Pancreas (tissue), 10 donors: ENCODE results near the gene CTIF. TPM values are rescaled to one million over a fixed set of nuclear protein-coding genes. Genes with fewer than 3 reads are reported as not detected.

Experiments used
- ATAC-seq, 4 donors: fragments of 200-7000 bp; cut with Tn5 transposase; one replicate each; pipeline versions ENCODE4 v1.8.0 to v1.9.1; 2020; ENCODE audit warnings: mild to moderate bottlenecking in 4 of 4, moderate library complexity in 4 of 4
- DNase-seq, 6 donors: peaks; one replicate each; pipeline ENCODE4 v3.0.0-alpha.2; 2020
- FAIRE-seq: peaks from 2 replicates; lab custom pipeline; 2012; peaks lifted over from hg19 to GRCh38; lab: Jason Lieb, UNC
- H3K27ac ChIP-seq, 4 donors: fragments of 200-600 bp; sonication (generic); 1 replicate in 3 of 4; 2 replicates in 1 of 4; pipeline versions ENCODE4 v1.5.0 to v1.8.0; 2020
- H3K27me3 ChIP-seq, 4 donors: fragments of 200-600 bp; one replicate each; pipeline ENCODE4 v1.8.0; 2021
- H3K36me3 ChIP-seq, 3 donors: fragments of 200-600 bp; sonication (generic) in 1 of 3; one replicate each; pipeline versions ENCODE4 v1.5.0 to v1.8.0; 2020 to 2021
- H3K4me1 ChIP-seq, 3 donors: fragments of 200-600 bp; one replicate each; pipeline ENCODE4 v1.8.0; 2021
- H3K4me3 ChIP-seq, 4 donors: fragments of 200-600 bp; sonication (generic) in 2 of 4; one replicate each; pipeline versions ENCODE4 v1.5.0 to v1.8.0; 2020 to 2021
- H3K9me3 ChIP-seq, 4 donors: fragments of 200-600 bp; one replicate each; pipeline ENCODE4 v1.8.0; 2021
- CTCF ChIP-seq, 4 donors: fragments of 200-600 bp; sonication (generic) in 3 of 4; IDR thresholded peaks; one replicate each; pipeline versions ENCODE4 v1.5.0 to v1.8.0; 2021; ENCODE audit warnings: antibody characterized with exemption in 4 of 4
- WGBS, 2 donors: extraction: QIAGEN DNeasy Blood & Tissue Kit; methylation state at CpG; one replicate each; pipeline ENCODE4 v1.1.7; 2013; 5-methylcytosine and 5-hydroxymethylcytosine counted together
- intact Hi-C, 3 donors: fragments of 100-400 bp; cut with DNase I; formaldehyde crosslinking; loops; one replicate each; pipeline versions ENCODE4 v1.11.1 to v1.14.2; 2022
- polyA plus RNA-seq, 2 donors: library from polyadenylated mRNA; stranded (reverse); fragments of 200-250 nt; gene quantifications; one replicate each; pipeline ENCODE4 v1.2.3, GENCODE V29; 2013
- total RNA-seq, 6 donors: library from RNA; stranded (reverse); fragmentation: NEBNext Ultra II Directional in 4 of 6; extraction: Animal tissue kit (Norgen Biotek cat#: 25700) in 4 of 6; gene quantifications; one replicate each; pipeline versions ENCODE4 v1.2.1 to v1.2.4, GENCODE V29; 2021 to 2023
- donor health status: healthy with polysubstance abuse.
- donor health status: DM: no; HTN: no; CAD: no; lungs with moderate emphysema.
- donor health status: DM: no; HTN: no; CAD: no.
- donor health status: control.
- donor health status: control.
- donor health status: Bipolar disorder and iron deficiency.
- donor health status: DM: yes; HTN: yes; CAD: no.
- donor health status: DM: no; HTN: no; CAD: no.
- donor health status: DM: no; HTN: no; CAD: no.
- donor health status: DM: yes; HTN: yes; CAD: no.

Gene CTIF
- total and polyA plus RNA-seq, 8 donors = 15.1 to 27.4 (median 16.7) TPM

DNA sequence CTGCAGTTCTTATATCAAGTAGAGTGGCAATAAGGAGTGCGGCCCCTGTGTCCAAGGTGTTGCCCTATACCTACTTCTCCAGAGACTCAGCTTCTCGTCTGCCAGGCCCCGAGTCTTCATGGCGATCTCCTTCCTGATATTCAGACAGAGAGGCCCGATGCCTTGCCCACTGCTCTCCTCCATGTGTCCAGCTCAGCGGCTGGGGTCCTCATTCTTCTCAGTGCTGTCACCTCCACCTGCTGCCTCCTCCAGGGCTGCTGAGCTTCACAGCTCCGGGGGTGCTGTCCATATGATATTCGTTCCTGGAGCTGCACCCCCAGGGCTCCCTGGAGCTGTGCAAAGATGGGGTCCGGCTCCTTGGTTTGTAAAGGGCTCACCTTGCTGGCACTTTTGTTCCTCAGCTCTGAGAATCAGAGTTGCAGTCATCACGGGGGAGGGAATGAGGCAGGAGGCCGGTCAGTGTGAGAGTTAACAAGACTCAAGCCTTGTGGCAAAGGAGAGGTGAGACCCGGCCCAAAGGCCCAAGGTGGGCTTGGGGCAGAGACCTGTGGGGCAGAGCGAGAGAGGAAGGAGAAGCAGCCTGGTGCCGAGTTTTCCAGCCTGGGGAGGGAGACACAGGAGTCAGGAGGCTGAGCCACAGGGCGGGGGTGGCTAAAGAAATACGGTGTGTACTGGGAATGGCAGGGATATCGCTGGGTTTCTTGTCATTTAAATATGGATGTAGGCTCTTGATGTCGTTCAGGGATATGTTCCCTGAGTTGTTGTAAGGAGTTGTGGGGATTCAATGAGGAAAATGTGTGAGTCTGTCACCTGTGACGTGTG, 120.6 kb downstream of the CTIF start:
- Histone ChIP-seq H3K27ac (no peak overlapping the region), H3K4me1 (no peaks in the 10 kb centered on the region), H3K36me3 (no peaks in the 10 kb centered on the region), H3K27me3 (no peaks in the 10 kb centered on the region), H3K9me3 (no peaks in the 10 kb centered on the region), H3K4me3 (no peak overlapping the region)
- 93 to 94% methylated on average over 19 of the region's 19 CpGs for WGBS, 2 donors
- FAIRE-seq = no peak
- no peak for TF ChIP-seq CTCF (IDR thresholded peaks at IDR 0.05)
- DNase-seq = no peak
- ATAC-seq = no peak
- intact Hi-C loops = loop anchor here in 2 of 3 donors (5.0 kb wide), 2 partner anchors 182 to 187 kb away; no protein-coding TSS in a partner anchor

- H3K4me1 ChIP-seq = no peaks in the 10 kb centered on the region
- ATAC-seq (no peak), FAIRE-seq (no peak), DNase-seq (no peak)
- no peak overlapping the region for H3K4me3 ChIP-seq
- intact Hi-C loops = loop anchor here in 2 of 3 donors (5.0 kb wide), 2 partner anchors 183 to 188 kb away; no protein-coding TSS in a partner anchor
- no peaks in the 10 kb centered on the region for H3K27me3 ChIP-seq
- WGBS, 2 donors = 84 to 86% methylated on average over 7 of the region's 7 CpGs
- TF ChIP-seq CTCF (IDR thresholded peaks at IDR 0.05) = no peak
- no peak overlapping the region for H3K27ac ChIP-seq
- H3K9me3 ChIP-seq = no peaks in the 10 kb centered on the region
- no peaks in the 10 kb centered on the region for H3K36me3 ChIP-seq
Observed at GRCh38 chr18:48660346-48661228, 121.8 kb downstream of the CTIF start.

DNA sequence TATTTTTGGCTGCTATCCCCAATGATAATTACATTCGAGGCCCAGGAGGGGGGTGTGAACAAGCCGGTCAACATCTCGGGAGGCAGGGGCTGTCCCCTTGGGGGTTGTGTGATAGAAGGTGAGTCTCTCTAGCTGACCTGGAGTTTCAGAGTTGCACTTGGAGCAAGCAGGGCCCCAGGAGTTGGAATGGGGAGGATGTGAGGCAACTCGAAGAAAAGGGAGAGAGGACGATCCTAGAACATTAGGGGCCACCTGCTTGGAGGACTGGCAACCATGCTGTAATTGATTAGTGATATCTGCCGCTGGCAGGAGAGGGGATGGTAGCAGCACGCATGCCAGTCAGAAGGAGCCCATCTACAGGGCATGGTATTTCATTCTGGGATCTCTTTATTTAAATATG, 122.6 kb downstream of the CTIF start:
- ATAC-seq (no peak), DNase-seq (no peak), FAIRE-seq (no peak)
- no peaks in the 10 kb centered on the region for H3K9me3 ChIP-seq
- no peaks in the 10 kb centered on the region for H3K4me1 ChIP-seq
- H3K4me3 ChIP-seq = no peak overlapping the region
- peak overlapping the region in 1 of 4 donors; percentile 55 for H3K27ac ChIP-seq
- WGBS, 2 donors = 55 to 58% methylated on average over 7 of the region's 7 CpGs
- no peaks in the 10 kb centered on the region for H3K36me3 ChIP-seq
- TF ChIP-seq CTCF (IDR thresholded peaks at IDR 0.05) = no peak
- H3K27me3 ChIP-seq = no peaks in the 10 kb centered on the region
- intact Hi-C loops = loop anchor here in 2 of 3 donors (5.0 kb wide), 2 partner anchors 184 to 189 kb away; no protein-coding TSS in a partner anchor

- TF ChIP-seq CTCF (IDR thresholded peaks at IDR 0.05) = no peak
- intact Hi-C loops = loop anchor here in 2 of 3 donors (5.0 kb wide), 2 partner anchors 185 to 190 kb away; no protein-coding TSS in a partner anchor
- WGBS, 2 donors = 67 to 70% methylated on average over 9 of the region's 9 CpGs
- Histone ChIP-seq H3K27ac (peak overlapping the region in 2 of 4 donors; percentile 52 to 55), H3K36me3 (no peaks in the 10 kb centered on the region), H3K4me1 (no peaks in the 10 kb centered on the region), H3K4me3 (no peak overlapping the region), H3K9me3 (no peaks in the 10 kb centered on the region), H3K27me3 (no peaks in the 10 kb centered on the region)
- DNase-seq = no peak
- peak; percentile 59 to 75 (median 66) for ATAC-seq
- no peak for FAIRE-seq
Observed at GRCh38 chr18:48662011-48662661, 123.3 kb downstream of the CTIF start.
